ENCODE measurements around the gene SELENOO.

Gene SELENOO

DNA sequence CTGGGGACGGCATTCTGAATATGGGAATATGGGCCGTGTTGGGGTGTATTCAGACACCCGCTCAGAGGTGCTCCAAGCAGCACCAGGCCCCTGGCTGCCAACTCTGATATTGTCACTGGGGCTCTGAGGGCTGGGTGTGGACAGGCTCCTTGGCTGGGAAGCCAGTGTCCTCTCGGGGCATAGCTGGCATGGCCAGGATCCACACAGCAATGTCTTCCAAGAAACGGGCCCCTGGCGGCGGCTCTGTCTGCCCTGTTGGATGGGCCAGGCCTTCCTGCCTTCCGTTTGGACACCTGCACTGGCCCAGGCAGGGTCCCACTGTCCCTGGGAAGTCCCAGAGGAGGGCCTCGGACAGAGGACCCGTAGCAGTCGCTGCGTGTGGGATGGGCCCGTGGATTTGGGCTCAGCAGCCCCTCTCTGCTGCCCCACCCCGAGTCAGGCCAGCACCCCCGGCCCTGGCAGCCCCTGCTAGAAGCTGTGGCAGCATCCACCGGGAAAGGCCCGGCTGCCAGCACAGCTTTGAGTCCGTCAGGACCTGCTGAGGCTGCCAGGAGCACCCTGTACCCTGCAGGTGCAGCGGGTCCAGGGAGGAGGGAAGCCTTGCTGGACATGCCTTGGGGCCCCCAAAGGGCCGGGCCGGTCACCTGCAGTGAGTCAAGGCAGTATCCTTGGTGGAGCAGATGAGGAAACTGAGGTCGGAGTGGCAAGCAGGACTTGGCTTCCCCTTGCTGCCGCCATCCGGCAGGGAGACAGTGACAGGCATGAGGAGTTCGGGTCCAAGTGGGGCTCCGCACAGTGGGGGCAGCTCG is 26.2 kb upstream of the SELENOO start:
- TF ChIP-seq, protein P1, sequence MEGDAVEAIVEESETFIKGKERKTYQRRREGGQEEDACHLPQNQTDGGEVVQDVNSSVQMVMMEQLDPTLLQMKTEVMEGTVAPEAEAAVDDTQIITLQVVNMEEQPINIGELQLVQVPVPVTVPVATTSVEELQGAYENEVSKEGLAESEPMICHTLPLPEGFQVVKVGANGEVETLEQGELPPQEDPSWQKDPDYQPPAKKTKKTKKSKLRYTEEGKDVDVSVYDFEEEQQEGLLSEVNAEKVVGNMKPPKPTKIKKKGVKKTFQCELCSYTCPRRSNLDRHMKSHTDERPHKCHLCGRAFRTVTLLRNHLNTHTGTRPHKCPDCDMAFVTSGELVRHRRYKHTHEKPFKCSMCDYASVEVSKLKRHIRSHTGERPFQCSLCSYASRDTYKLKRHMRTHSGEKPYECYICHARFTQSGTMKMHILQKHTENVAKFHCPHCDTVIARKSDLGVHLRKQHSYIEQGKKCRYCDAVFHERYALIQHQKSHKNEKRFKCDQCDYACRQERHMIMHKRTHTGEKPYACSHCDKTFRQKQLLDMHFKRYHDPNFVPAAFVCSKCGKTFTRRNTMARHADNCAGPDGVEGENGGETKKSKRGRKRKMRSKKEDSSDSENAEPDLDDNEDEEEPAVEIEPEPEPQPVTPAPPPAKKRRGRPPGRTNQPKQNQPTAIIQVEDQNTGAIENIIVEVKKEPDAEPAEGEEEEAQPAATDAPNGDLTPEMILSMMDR (IDR thresholded peaks at IDR 0.05): no peak
- no peak for TF ChIP-seq ZFX (IDR thresholded peaks at IDR 0.05; ENCODE audit: borderline replicate concordance)
- H3K27ac ChIP-seq: no peak overlapping the region

DNA sequence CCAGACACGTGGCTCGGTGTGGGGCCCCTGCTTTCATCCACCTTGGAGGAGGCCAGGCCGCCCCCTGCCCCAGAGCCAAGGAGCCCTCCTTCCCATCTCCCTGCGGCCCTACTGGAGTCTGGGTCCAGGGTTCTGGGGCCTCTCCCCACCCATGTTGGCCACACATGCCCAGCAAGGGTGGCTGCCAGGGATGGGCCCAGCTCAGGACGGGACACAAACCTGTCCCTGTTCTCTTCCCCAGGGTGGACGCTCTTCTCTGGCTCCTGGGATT is 25.7 kb upstream of the SELENOO start:
- TF ChIP-seq ZFX (IDR thresholded peaks at IDR 0.05; ENCODE audit: borderline replicate concordance): no peak
- TF ChIP-seq, protein P1 (IDR thresholded peaks at IDR 0.05): no peak
- H3K27ac ChIP-seq: no peak overlapping the region

DNA sequence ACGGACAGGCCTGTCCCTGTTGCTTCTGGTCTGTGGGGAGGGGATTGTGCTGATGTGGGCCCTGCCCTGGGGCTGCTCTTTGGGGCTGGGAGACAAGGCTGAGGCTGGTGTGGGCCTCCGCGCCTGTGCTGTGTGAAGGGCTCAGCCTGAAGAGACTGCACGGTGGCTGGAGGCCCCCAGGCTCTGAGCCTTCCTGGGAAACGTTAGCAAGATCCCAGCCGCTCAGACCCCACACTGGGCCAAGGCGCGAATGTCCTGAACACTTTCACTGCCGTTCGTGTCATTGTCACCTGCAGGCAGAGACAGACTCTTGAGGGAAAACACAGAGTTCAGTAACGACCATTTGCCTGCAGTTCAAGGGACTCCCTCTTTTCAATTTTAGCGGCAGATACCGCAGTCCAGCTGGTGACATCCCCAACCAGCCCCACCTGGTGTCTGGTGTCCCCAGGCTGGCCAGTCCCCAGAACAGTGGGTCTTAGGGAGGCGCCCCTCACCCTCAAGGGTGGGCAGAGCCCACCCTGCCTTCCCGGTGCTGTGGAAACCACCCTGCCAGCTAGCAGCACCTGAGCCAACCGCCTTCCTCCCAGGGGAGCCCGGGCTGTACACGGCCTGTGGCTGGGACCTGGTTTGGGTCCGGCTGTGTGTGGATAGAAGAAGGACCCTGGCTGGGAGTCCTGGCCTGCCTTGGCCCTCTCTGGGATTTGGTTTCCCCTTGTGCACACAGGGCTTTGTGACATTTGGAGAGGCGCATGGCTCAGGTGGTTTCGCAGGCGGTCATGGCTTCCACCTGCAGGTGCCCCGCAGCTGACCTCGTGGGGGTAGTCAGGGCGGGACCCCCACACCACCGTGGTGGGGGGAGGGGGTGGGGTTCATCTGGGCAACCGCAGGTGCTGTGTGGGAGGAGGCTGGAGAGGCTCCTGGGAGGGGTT is 24.6 kb upstream of the SELENOO start:
- TF ChIP-seq, protein P1 (IDR thresholded peaks at IDR 0.05): no peak
- H3K27ac ChIP-seq: no peak overlapping the region

DNA sequence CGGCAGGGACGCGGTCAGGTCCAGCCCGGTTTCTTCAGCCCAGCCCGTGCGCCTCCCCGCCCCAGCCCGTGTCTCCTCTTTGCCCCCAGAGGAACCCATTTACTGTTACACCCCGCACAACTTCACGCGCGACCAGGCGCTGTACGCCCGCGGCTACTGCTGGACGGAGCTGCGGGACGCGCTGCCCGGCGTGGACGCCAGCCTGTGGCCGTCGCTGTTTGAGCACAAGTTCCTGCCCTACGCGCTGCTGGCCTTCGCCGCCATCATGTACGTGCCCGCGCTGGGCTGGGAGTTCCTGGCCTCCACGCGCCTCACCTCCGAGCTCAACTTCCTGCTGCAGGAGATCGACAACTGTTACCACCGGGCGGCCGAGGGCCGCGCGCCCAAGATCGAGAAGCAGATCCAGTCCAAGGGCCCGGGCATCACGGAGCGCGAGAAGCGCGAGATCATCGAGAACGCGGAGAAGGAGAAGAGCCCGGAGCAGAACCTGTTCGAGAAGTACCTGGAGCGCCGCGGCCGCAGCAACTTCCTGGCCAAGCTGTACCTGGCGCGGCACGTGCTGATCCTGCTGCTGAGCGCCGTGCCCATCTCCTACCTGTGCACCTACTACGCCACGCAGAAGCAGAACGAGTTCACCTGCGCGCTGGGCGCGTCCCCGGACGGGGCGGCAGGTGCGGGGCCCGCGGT is 23.8 kb upstream of the SELENOO start:
- no peak overlapping the region for H3K27ac ChIP-seq
- TF ChIP-seq, protein P1 (IDR thresholded peaks at IDR 0.05): no peak
- no peak for TF ChIP-seq ZFX (IDR thresholded peaks at IDR 0.05; ENCODE audit: borderline replicate concordance)

DNA sequence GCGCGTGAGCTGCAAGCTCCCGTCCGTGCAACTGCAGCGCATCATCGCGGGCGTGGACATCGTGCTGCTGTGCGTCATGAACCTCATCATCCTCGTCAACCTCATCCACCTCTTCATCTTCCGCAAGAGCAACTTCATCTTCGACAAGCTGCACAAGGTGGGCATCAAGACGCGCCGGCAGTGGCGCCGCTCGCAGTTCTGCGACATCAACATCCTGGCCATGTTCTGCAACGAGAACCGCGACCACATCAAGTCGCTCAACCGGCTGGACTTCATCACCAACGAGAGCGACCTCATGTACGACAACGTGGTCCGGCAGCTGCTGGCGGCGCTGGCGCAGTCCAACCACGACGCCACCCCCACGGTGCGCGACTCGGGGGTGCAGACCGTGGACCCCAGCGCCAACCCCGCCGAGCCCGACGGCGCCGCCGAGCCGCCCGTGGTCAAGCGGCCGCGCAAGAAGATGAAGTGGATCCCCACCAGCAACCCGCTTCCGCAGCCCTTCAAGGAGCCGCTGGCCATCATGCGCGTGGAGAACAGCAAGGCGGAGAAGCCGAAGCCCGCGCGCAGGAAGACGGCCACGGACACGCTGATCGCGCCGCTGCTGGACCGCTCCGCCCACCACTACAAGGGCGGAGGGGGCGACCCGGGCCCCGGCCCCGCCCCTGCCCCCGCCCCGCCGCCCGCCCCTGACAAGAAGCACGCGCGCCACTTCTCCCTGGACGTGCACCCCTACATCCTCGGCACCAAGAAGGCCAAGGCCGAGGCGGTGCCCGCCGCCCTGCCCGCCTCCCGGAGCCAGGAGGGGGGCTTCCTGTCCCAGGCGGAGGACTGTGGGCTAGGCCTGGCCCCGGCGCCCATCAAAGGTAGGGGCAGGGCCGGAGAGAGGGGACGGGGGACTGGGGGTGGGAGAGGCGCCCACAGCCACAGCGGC is 23.0 kb upstream of the SELENOO start:
- TF ChIP-seq, protein P1 (IDR thresholded peaks at IDR 0.05): no peak
- TF ChIP-seq ZFX (IDR thresholded peaks at IDR 0.05; ENCODE audit: borderline replicate concordance): no peak
- H3K27ac ChIP-seq: no peak overlapping the region

DNA sequence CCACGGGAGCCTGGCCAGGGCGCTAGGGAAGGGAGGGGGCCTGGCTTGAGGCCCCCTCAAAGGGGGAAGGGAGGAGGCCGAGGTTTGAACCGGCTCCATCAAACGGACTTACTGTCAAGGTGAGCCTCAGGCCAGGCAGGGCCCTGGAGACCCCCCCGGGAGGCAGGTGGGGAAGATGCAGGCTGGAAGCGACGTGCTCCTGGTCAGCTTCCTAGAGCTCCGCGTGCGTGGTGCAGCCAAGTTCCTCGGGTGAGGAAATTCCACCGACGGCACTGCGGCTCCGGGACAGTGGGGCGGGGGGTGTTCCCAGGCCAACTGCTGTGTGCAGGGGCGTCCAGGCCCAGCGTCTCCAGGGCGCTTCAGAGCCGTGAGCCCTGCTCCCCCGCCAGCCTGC is 22.3 kb upstream of the SELENOO start:
- H3K27ac ChIP-seq: no peak overlapping the region
- no peak for TF ChIP-seq ZFX (IDR thresholded peaks at IDR 0.05; ENCODE audit: borderline replicate concordance)
- TF ChIP-seq, protein P1 (IDR thresholded peaks at IDR 0.05): no peak
